ENCODE results near the gene CFAP119. TPM values are rescaled to one million over a fixed set of nuclear protein-coding genes. Genes with fewer than 3 reads are reported as not detected.

Gene CFAP119
- total and polyA plus RNA-seq, 12 donors: 2.3 to 37.6 (median 8.0) TPM

DNA sequence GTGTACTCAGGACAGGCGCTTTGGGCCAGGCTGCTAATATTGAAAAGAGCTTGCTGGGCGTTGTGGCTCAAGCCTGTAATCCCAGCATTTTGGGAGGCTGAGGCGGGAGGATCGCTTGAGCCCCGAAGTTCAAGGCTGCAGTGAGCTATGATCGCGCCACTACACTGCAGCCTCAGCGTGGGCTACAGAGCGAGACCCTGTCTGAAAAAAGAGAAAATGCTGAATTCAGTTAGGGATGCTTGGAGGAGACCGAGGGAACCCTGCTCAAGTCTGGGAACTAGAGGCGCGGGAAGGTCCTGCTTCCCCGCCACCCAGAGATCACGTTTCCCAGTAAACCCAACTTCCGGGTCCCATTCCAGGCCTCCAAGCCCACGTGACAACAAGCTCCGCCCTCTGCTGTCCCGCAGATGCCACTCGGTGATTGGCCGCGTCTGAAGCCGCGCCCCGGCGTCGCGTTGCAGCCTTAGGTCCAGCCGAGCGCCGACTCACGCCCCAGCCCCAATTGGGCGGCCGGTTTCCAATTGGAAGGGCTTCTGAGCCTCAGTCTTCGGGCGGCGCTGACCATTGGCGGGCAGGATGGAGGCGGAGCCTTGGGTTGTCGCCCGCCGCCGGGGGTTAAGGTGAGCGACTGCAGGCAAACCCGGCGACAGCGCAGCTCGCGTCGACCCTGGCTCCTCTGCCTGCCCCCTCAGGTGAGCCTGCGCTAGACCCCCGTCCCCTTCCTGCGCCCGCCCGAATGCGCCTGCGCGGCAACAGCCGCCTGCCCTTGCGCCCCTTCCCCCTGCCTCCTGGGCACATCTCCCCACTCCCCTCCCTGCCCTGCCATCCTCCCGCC, 13.8 kb downstream of the CFAP119 start, which contains the start of gene PHKG2:
Gene PHKG2 (plus strand): TSS at position 627 of the 835 bp plus-strand sequence. CDS start 396 bp downstream, outside the sequence.
- H3K9me3 ChIP-seq (replicated peaks in 1 of 3): no peaks in the 10 kb centered on the region
- 2 to 9% (median 4%) methylated on average over 8 to 60 of the region's 60 CpGs for WGBS, 4 donors
- no peaks in the 10 kb centered on the region for H3K27me3 ChIP-seq
- peak within 1 kb of the TSS in 4 of 5 donors; percentile 73 to 93 (median 82) for H3K27ac ChIP-seq
- TF ChIP-seq, protein P1, sequence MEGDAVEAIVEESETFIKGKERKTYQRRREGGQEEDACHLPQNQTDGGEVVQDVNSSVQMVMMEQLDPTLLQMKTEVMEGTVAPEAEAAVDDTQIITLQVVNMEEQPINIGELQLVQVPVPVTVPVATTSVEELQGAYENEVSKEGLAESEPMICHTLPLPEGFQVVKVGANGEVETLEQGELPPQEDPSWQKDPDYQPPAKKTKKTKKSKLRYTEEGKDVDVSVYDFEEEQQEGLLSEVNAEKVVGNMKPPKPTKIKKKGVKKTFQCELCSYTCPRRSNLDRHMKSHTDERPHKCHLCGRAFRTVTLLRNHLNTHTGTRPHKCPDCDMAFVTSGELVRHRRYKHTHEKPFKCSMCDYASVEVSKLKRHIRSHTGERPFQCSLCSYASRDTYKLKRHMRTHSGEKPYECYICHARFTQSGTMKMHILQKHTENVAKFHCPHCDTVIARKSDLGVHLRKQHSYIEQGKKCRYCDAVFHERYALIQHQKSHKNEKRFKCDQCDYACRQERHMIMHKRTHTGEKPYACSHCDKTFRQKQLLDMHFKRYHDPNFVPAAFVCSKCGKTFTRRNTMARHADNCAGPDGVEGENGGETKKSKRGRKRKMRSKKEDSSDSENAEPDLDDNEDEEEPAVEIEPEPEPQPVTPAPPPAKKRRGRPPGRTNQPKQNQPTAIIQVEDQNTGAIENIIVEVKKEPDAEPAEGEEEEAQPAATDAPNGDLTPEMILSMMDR (IDR thresholded peaks at IDR 0.05): peak in 1 of 6 experiments; percentile 3
- peak in 1 of 2 donors; percentile 80 for TF ChIP-seq POLR2A (IDR thresholded peaks at IDR 0.05)
- DNase-seq: peak; percentile 98 to 100 (median 100)
- peaks cover 0 to 23% of the 10 kb centered on the region in 2 donors for H3K36me3 ChIP-seq (replicated peaks in 1 of 2)
- peak within 1 kb of the TSS in 2 of 4 donors; percentile 85 to 98 for H3K4me3 ChIP-seq
- intact Hi-C loops (cut with DNase I): no loop called here
- H3K4me1 ChIP-seq (replicated peaks in 1 of 2): peaks cover 0 to 8% of the 10 kb centered on the region in 2 donors

DNA sequence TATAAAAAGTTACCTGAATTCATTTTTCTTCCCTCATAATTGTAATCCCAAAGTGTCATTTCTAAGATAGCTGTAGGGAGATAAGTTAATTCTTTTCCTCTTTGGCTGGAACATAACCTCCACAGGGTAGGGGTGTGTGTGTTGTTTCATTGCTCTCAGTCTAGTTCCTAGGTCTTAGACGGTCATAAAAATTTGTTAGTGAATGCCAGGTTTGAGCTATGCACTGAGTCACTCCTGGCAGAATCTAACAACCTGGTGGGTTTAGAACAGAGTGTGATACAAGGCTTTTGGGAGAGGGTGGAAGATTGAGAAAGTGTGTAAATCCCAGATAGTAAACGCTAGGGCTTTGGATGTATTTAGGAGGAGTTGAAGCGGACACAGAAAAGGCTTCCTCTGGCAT, 14.5 kb downstream of the CFAP119 start:
- TF ChIP-seq POLR2A (IDR thresholded peaks at IDR 0.05): no peak
- TF ChIP-seq, protein P1 (IDR thresholded peaks at IDR 0.05): peak in 1 of 6 experiments; percentile 10
- Histone ChIP-seq H3K4me3 (peak overlapping the region in 1 of 4 donors; percentile 85), H3K36me3 (replicated peaks in 1 of 2) (peaks cover 0 to 18% of the 10 kb centered on the region in 2 donors), H3K4me1 (replicated peaks in 1 of 2) (peaks cover 0 to 8% of the 10 kb centered on the region in 2 donors), H3K9me3 (replicated peaks in 1 of 3) (no peaks in the 10 kb centered on the region), H3K27ac (peak overlapping the region in 4 of 5 donors; percentile 70 to 86 (median 78)), H3K27me3 (no peaks in the 10 kb centered on the region)
- intact Hi-C loops (cut with DNase I): no loop called here
- peak in 1 of 7 donors; percentile 9 for DNase-seq
- 26 to 42% (median 37%) methylated on average over 3 of the region's 3 CpGs for WGBS, 4 donors

DNA sequence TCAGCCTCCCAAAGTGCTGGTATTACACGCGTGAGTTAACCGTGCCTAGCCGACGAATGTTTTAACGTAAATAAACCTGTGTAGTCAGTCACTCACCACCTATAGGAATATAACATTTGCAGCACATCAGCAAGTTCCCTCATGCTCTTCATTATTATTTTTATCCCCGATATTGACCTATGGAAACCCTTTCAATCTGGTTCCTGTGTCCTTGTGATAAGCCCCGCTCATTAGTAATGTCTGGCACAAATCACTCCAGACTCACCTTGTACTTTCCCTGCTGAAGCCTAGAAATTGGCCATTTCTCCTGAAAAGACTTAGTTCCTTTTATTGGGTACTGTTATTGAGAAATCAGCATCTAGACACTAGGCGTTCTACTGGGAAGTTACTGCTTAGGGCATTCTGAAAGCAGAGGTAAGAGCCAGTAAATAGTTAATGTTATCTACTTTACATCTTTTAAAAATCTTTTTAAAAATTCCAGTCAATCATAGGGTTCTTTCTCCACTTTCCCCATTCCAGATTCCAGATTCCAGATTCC, 15.2 kb downstream of the CFAP119 start:
- intact Hi-C loops (cut with DNase I): no loop called here
- Histone ChIP-seq H3K27me3 (no peaks in the 10 kb centered on the region), H3K9me3 (replicated peaks in 1 of 3) (no peaks in the 10 kb centered on the region), H3K4me1 (replicated peaks in 1 of 2) (peaks cover 0 to 10% of the 10 kb centered on the region in 2 donors), H3K36me3 (replicated peaks in 1 of 2) (peaks cover 0 to 18% of the 10 kb centered on the region in 2 donors), H3K4me3 (no peak overlapping the region), H3K27ac (no peak overlapping the region)
- no peak for TF ChIP-seq POLR2A (IDR thresholded peaks at IDR 0.05)
- TF ChIP-seq, protein P1 (IDR thresholded peaks at IDR 0.05): no peak
- 73 to 76% (median 75%) methylated on average over 9 of the region's 9 CpGs for WGBS, 4 donors
- DNase-seq: no peak

DNA sequence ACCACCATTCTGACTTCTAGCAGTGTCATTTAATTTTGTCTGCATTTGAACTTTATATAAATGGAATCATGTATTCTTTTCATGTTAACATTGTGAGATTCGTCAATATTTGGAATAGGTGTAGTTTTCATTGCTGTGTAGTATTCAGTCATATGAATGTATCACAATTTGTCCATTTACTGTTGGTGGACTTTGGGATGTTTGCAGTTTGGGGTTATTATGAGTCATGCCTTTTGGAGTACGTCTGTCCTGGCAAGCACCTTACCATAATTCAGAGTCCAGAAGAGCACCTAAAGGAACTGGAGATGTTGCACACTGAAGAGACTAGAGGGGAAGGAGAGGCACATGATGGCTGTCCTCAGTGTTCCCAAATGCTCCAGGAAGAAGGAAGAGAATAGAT, 16.8 kb downstream of the CFAP119 start:
- TF ChIP-seq, protein P1 (IDR thresholded peaks at IDR 0.05): no peak
- no peak for TF ChIP-seq POLR2A (IDR thresholded peaks at IDR 0.05)
- WGBS, 4 donors: 57 to 78% (median 75%) methylated on average over 2 of the region's 2 CpGs
- no peak for DNase-seq
- Histone ChIP-seq H3K4me3 (no peak overlapping the region), H3K36me3 (replicated peaks in 1 of 2) (peaks cover 0 to 12% of the 10 kb centered on the region in 2 donors), H3K4me1 (replicated peaks in 1 of 2) (peaks cover 10 to 27% of the 10 kb centered on the region in 2 donors), H3K9me3 (replicated peaks in 1 of 3) (no peaks in the 10 kb centered on the region), H3K27me3 (no peaks in the 10 kb centered on the region), H3K27ac (no peak overlapping the region)
- intact Hi-C loops (cut with DNase I): no loop called here
